Measurements from ENCODE around the gene PKMYT1. TPM values are rescaled to one million over a fixed set of nuclear protein-coding genes. Genes with fewer than 3 reads are reported as not detected.

PKMYT1 gene
- total and polyA plus RNA-seq, 2 experiments from 2014 or later = 90.9 to 100 TPM

- no peaks in the 10 kb centered on the region for H3K4me1 Mint-ChIP-seq
- no peaks in the 10 kb centered on the region for H3K27me3 ChIP-seq (ENCODE audit: insufficient read depth)
- H3K27ac ChIP-seq (ENCODE audit: low read depth) = no peak overlapping the region
- H3K4me3 ChIP-seq = no peak overlapping the region
- H3K9me3 Mint-ChIP-seq = no peaks in the 10 kb centered on the region
- H3K9me2 ChIP-seq (ENCODE audit: insufficient read depth) = no peaks in the 10 kb centered on the region
- peaks cover 15% of the 10 kb centered on the region; the same call in 2 of the 3 replicates for H3K36me3 Mint-ChIP-seq (ENCODE audit: low read depth)
- no peaks in the 10 kb centered on the region for H3K27me3 Mint-ChIP-seq (ENCODE audit: insufficient read depth, low read depth, poor library complexity)
- no peaks in the 10 kb centered on the region for H3K36me3 ChIP-seq (ENCODE audit: insufficient read depth)
- no peaks in the 10 kb centered on the region for H3K79me2 ChIP-seq (replicated peaks; ENCODE audit: insufficient read depth)
- no peaks in the 10 kb centered on the region for H3K4me1 ChIP-seq (ENCODE audit: insufficient read depth)
- H3K4me3 Mint-ChIP-seq = no peak overlapping the region
- no peak overlapping the region for H3K27ac Mint-ChIP-seq
- H2AFZ ChIP-seq = no peak overlapping the region
- H4K20me1 ChIP-seq (replicated peaks; ENCODE audit: insufficient read depth) = no peaks in the 10 kb centered on the region; the same call in 1 of the 2 replicates
- H3K4me2 ChIP-seq = no peak overlapping the region
- H3F3A ChIP-seq (replicated peaks; ENCODE audit: low read depth) = no peaks in the 10 kb centered on the region
- DNase-seq (ENCODE audit: low spot score) (no peak), ATAC-seq (no peak)
- TF ChIP-seq ZNF462 (CRISPR knock-in tag; IDR thresholded peaks at IDR 0.05) (no peak), EZH2 (IDR thresholded peaks at IDR 0.05; ENCODE audit: low read depth, unreplicated experiment) (no peak), ETS1 (IDR thresholded peaks at IDR 0.05) (no peak), ZNF331 (CRISPR knock-in tag; IDR thresholded peaks at IDR 0.05; ENCODE audit: low read depth) (no peak), EZH2phosphoT487 (IDR thresholded peaks at IDR 0.05; ENCODE audit: unreplicated experiment) (no peak), NANOG (IDR thresholded peaks at IDR 0.05; ENCODE audit: borderline replicate concordance) (no peak)
These were observed 40.3 kb downstream of the PKMYT1 start for GRCh38 chr16:2939968-2940367.

Data from GM23338 (cell line).